GM12872 (cell line): ENCODE results near the gene GLS.

Experiments
- CTCF ChIP-seq: IDR thresholded peaks from 3 replicates; pipeline ENCODE4 v1.5.1; 2011; ENCODE audit warnings: low read depth, mild to moderate bottlenecking, low read length, moderate library complexity; ENCODE audit not compliant: insufficient read depth

GLS gene

GRCh38 chr2:191009541-191010374 is 129.1 kb downstream of the GLS start:
- no peak for TF ChIP-seq CTCF

GRCh38 chr2:191010887-191011885 is 130.6 kb downstream of the GLS start:
- TF ChIP-seq CTCF: no peak

GRCh38 chr2:191012346-191012745 is 131.7 kb downstream of the GLS start:
- TF ChIP-seq CTCF: no peak

GRCh38 chr2:191012845-191013681 is 132.4 kb downstream of the GLS start:
- no peak for TF ChIP-seq CTCF

- TF ChIP-seq CTCF: no peak
These were observed 133.0 kb downstream of the GLS start for GRCh38 chr2:191013682-191013931.

- TF ChIP-seq CTCF: no peak
These were observed 133.5 kb downstream of the GLS start, which contains the start of gene STAT1 for GRCh38 chr2:191013932-191014652. STAT1 (minus strand) TSS chr2:191014171; CDS start chr2:191010003, 4,168 bp downstream.
